SU-DHL-6 (cell line): ENCODE data around the gene TMEM117.

Experiments used
- CTCF ChIP-seq: fragments of 200-600 bp; sonication (generic); IDR thresholded peaks from one replicate; pipeline ENCODE4 v1.5.1; 2017; ENCODE audit warnings: antibody characterized with exemption, mild to moderate bottlenecking, low read length, moderate library complexity; ENCODE audit not compliant: insufficient read depth, poor library complexity, severe bottlenecking
- EZH2phosphoT487 ChIP-seq: fragments of 200-600 bp; sonication (generic), shearing (Covaris generic); conservative IDR thresholded peaks from 2 replicates; pipeline ENCODE4 v1.6.1; 2018; ENCODE audit warnings: mild to moderate bottlenecking, antibody characterized with exemption, low read length, moderate library complexity, mixed read lengths

DNA sequence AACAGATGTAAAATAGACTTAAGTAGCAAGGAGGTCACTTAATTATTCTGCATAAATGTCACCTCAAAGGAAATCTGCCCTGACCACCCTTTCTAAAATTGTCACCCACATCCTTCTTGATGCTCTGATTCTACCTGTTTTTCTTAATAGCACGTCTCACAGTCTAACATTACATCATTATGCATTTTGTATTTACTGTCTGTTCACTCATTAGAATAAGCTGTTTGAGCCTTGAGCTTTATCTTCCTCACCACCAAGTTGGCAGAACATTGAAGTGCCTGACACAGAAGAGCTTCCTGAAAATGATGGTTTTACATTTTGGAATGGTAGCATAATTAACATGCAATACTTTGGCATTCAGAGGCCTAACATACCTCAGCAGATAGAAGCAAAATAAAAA is 8.8 kb upstream of the TMEM117 start:
- no peak for TF ChIP-seq CTCF
- TF ChIP-seq EZH2phosphoT487: no peak
